Measurements from ENCODE around the gene NOTCH2. TPM values are rescaled to one million over a fixed set of nuclear protein-coding genes. Genes with fewer than 3 reads are reported as not detected.

Gene NOTCH2
- total and polyA plus RNA-seq, 9 of the 15 experiments (the other 6 are each of a cell fraction or from before 2014, with no cell fraction given) = 0.04 to 1.2 (median 0.28) TPM; not detected in 1

DNA sequence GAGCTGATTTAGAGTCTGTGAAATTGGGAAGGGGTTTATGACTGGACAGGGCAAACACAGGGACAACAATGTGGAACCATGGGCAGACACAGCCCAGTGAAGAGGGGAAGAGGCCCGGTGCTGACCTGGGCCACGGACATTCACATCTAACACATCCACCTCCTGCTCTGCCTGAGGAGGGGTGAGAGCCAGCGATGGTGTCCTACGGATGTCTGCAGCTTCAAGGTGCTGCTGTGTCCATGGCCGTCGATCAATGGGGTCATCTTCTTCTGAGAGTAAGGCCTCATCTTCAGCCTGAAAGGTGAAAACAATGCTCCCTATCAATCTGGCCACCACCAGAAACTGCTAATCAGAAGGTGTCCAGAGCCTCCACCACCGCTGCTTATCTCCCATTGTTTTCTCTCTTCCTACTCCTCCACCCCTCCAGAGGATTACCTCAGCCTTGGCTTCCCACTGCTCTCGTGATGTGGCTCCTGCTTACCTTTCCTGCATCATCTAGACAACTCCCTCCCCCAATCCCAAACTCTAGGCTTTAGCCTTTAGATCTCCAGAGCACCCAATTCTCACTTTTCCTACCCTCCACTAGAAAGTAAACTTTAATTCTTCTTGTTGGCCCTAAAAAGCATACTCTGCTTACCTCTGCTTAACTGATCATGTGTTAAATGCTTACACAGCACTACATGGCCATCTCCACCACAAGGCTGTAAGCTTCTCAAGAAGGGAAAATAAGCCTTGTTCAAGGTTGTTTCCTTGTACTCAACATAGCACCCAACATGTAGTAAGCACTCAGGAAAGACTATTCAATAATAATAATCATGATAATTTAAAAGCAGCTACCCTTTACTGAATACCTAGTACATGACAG is 149.1 kb downstream of the NOTCH2 start (continued):
- TF ChIP-seq, protein P1, sequence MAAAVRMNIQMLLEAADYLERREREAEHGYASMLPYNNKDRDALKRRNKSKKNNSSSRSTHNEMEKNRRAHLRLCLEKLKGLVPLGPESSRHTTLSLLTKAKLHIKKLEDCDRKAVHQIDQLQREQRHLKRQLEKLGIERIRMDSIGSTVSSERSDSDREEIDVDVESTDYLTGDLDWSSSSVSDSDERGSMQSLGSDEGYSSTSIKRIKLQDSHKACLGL (CRISPR knock-in tag; IDR thresholded peaks at IDR 0.05; ENCODE audit: borderline replicate concordance, poor library complexity, severe bottlenecking) = no peak
- TF ChIP-seq PHB2 (IDR thresholded peaks at IDR 0.05; ENCODE audit: low read depth) (no peak), TCF3 (CRISPR knock-in tag; IDR thresholded peaks at IDR 0.05) (peak; percentile 58), MAFK (IDR thresholded peaks at IDR 0.05; ENCODE audit: low read length) (peak; percentile 25; the same call in 1 of the 2 replicates), RBM14 (IDR thresholded peaks at IDR 0.05; ENCODE audit: borderline replicate concordance, insufficient read depth, low read depth, low read length) (no peak), FOXA1 (IDR thresholded peaks at IDR 0.05; ENCODE audit: borderline replicate concordance) (no peak), SMARCC2 (IDR thresholded peaks at IDR 0.05; ENCODE audit: low read depth) (no peak)

DNA sequence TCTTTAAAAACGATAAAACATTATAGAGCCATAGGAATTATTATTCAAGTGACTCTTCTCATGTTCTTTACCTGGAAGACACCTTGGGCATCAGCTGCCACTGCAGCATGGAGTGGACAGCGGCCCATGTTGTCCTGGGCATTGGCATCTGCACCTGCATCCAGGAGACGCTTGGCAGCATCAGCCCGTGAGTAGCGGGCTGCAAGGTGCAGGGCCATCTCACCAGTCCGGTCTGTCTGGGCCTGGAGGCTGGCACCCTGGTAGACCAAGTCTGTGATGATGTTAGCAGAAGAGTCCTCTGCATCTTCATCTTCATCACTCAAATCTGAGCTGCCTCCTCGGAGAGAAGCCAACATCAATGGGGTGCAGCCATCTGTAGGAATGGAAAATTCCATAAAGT is 150.2 kb downstream of the NOTCH2 start:
- Histone ChIP-seq H3K4me1 (replicated peaks in 1 of 2; ENCODE audit: control insufficient read depth in 2 of 2, insufficient read depth in 2 of 2, low read length in 2 of 2) (peaks cover 0 to 6% of the 10 kb centered on the region in 2 experiments; a peak in 2 of 5 replicates), H3K9ac (ENCODE audit: insufficient read depth in 1 of 2, low read depth in 2 of 2, low read length in 2 of 2) (no peak overlapping the region), H3K4me2 (ENCODE audit: insufficient read depth, low read length) (no peak overlapping the region), H3K27me3 (ENCODE audit: control insufficient read depth in 2 of 2, insufficient read depth in 2 of 2, low read length in 2 of 2) (peaks cover 11 to 38% of the 10 kb centered on the region in 2 experiments), H3K79me2 (ENCODE audit: control insufficient read depth, insufficient read depth, low read length) (no peaks in the 10 kb centered on the region), H3K9me3 (replicated peaks; ENCODE audit: control insufficient read depth, insufficient read depth, low read depth, low read length) (no peaks in the 10 kb centered on the region), H2AFZ (ENCODE audit: low read depth, low read length) (no peak overlapping the region), H3K36me3 (ENCODE audit: control insufficient read depth, insufficient read depth, low read length) (no peaks in the 10 kb centered on the region), H3K4me3 (no peak overlapping the region), H4K20me1 (replicated peaks; ENCODE audit: control insufficient read depth, insufficient read depth, low read length) (no peaks in the 10 kb centered on the region), H3K27ac (ENCODE audit: extremely low read depth, low read depth, low read length) (no peak overlapping the region), H3K9me1 (ENCODE audit: control insufficient read depth, insufficient read depth, low read length) (no peaks in the 10 kb centered on the region)
- no peak for DNase-seq (ENCODE audit: extremely low read depth in 1 of 4, low spot score in 3 of 4)
- no peak for FAIRE-seq
- 7% methylated on average over 7 of the region's 7 CpGs for WGBS (ENCODE audit: insufficient coverage, low coverage, missing lambda C conversion rate)
- no peak for TF ChIP-seq RBM17 (IDR thresholded peaks at IDR 0.05; ENCODE audit: borderline replicate concordance, low read depth, low read length)
- no peak for TF ChIP-seq XRCC4 (IDR thresholded peaks at IDR 0.05; ENCODE audit: extremely low read depth, insufficient read depth, insufficient read length)
- no peak for TF ChIP-seq ZNF347 (CRISPR knock-in tag; IDR thresholded peaks at IDR 0.05; ENCODE audit: low read depth)
- no peak for TF ChIP-seq ZNF668 (CRISPR knock-in tag; IDR thresholded peaks at IDR 0.05)
- no peak for TF ChIP-seq JUN (IDR thresholded peaks at IDR 0.05; ENCODE audit: borderline replicate concordance, low read depth, low read length)
- no peak for TF ChIP-seq JUN (CRISPR knock-in tag; IDR thresholded peaks at IDR 0.05; ENCODE audit: borderline replicate concordance)
- TF ChIP-seq ILF3 (IDR thresholded peaks at IDR 0.05; ENCODE audit: borderline replicate concordance) = no peak
- TF ChIP-seq, protein P2, sequence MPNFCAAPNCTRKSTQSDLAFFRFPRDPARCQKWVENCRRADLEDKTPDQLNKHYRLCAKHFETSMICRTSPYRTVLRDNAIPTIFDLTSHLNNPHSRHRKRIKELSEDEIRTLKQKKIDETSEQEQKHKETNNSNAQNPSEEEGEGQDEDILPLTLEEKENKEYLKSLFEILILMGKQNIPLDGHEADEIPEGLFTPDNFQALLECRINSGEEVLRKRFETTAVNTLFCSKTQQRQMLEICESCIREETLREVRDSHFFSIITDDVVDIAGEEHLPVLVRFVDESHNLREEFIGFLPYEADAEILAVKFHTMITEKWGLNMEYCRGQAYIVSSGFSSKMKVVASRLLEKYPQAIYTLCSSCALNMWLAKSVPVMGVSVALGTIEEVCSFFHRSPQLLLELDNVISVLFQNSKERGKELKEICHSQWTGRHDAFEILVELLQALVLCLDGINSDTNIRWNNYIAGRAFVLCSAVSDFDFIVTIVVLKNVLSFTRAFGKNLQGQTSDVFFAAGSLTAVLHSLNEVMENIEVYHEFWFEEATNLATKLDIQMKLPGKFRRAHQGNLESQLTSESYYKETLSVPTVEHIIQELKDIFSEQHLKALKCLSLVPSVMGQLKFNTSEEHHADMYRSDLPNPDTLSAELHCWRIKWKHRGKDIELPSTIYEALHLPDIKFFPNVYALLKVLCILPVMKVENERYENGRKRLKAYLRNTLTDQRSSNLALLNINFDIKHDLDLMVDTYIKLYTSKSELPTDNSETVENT (CRISPR knock-in tag; IDR thresholded peaks at IDR 0.05) = no peak
- ChIA-PET CTCF (ENCODE audit: low intra/inter-chr PET ratio) (no interaction called here), POLR2A (no interaction called here)
- no TSS peak for BruUV-seq (replicated peaks)
- no peak for ATAC-seq
- intact Hi-C loops (cut with micrococcal nuclease) (no loop called here), in situ Hi-C loops (cut with MboI) (no loop called here)

Measured in K562 (cell line).